Endothelial cell of umbilical vein (primary cell): Measurements from ENCODE around the gene ZP2. TPM values are rescaled to one million over a fixed set of nuclear protein-coding genes. Genes with fewer than 3 reads are reported as not detected.
"Not testable (repeated sequence)": the region's sequence is repeated elsewhere in the genome, so short reads cannot be mapped to it uniquely, and the experiment has no call there.

Source experiments
- BruUV-seq: library from RNA; stranded (reverse); fragments of 400-500 nt; replicated peaks from 2 replicates; lab custom pipeline; 2021; lab: Mats Ljungman, UMichigan
- CTCF ChIA-PET: fragments of 300-600, 350-600 bp; sonication (Branson Sonifier 250); formaldehyde crosslinking; loops from one replicate; lab custom pipeline; 2021; ENCODE audit warnings: antibody characterized with exemption, inconsistent platforms; lab: Charles Lee
- POLR2A ChIA-PET: fragments of 300-600, 350-600 bp; sonication (Branson Sonifier 250); formaldehyde crosslinking; loops from one replicate; lab custom pipeline; 2021; ENCODE audit warnings: antibody characterized with exemption, inconsistent platforms; lab: Charles Lee
- DNase-seq: peaks from one replicate; pipeline ENCODE4 v3.0.0-alpha.2; 2011; ENCODE audit warnings: low read depth, low spot score
- FAIRE-seq: peaks from 2 replicates; lab custom pipeline; 2011; peaks lifted over from hg19 to GRCh38; lab: Jason Lieb, UNC
- H2AFZ ChIP-seq: 2 replicates; pipeline ENCODE4 v1.6.0; 2012; ENCODE audit warnings: low read depth, low read length, control low read depth, inconsistent platforms
- H3K27ac ChIP-seq: 2 replicates; pipeline ENCODE4 v1.5.1; 2011; ENCODE audit warnings: low read depth, mild to moderate bottlenecking, control low read depth, low read length, moderate library complexity; ENCODE audit not compliant: insufficient read depth
- H3K27me3 ChIP-seq, 2 experiments: 2 replicates each; pipeline versions ENCODE4 v1.6.0 to v1.6.1; 2011; ENCODE audit warnings: low read length in 2 of 2, mixed read lengths in 1 of 2; ENCODE audit not compliant: control insufficient read depth in 2 of 2, insufficient read depth in 2 of 2
- H3K36me3 ChIP-seq, 2 experiments: 2 replicates in 1 of 2; 3 replicates in 1 of 2; pipeline ENCODE4 v1.5.1; 2011; ENCODE audit warnings: low read length in 2 of 2, mild to moderate bottlenecking in 1 of 2, moderate library complexity in 1 of 2; ENCODE audit not compliant: control insufficient read depth in 2 of 2, insufficient read depth in 2 of 2; ENCODE audit errors: extremely low read depth in 1 of 2
- H3K4me1 ChIP-seq: 3 replicates; pipeline ENCODE4 v1.5.1; 2011; ENCODE audit warnings: mild to moderate bottlenecking, low read length; ENCODE audit not compliant: control insufficient read depth, insufficient read depth; ENCODE audit errors: extremely low read depth
- H3K4me2 ChIP-seq: 2 replicates; pipeline ENCODE4 v1.6.1; 2011; ENCODE audit warnings: low read length, control low read depth, mixed read lengths; ENCODE audit not compliant: insufficient read depth
- H3K4me3 ChIP-seq, 3 experiments: fragments of 200-600 bp in 1 of 3; sonication (generic), shearing (Covaris generic) in 1 of 3; replicated peaks in 1 of 3; 2 replicates each; pipeline ENCODE4 v1.5.1; 2011 to 2016; ENCODE audit warnings: control low read depth in 3 of 3, low read length in 3 of 3, mild to moderate bottlenecking in 2 of 3, inconsistent platforms in 1 of 3, low read depth in 1 of 3, moderate library complexity in 1 of 3; ENCODE audit not compliant: insufficient read depth in 1 of 3
- H3K79me2 ChIP-seq: 2 replicates; pipeline ENCODE4 v1.6.0; 2012; ENCODE audit warnings: low read length, inconsistent platforms; ENCODE audit not compliant: control insufficient read depth, insufficient read depth
- H3K9ac ChIP-seq: replicated peaks from 2 replicates; pipeline ENCODE3; 2011; ENCODE audit warnings: low read length, control low read depth; ENCODE audit not compliant: insufficient read depth; ENCODE audit errors: extremely low read depth
- H3K9me1 ChIP-seq: replicated peaks from 3 replicates; pipeline ENCODE4 v1.6.0; 2011; ENCODE audit warnings: mild to moderate bottlenecking, low read length; ENCODE audit not compliant: control insufficient read depth, insufficient read depth; ENCODE audit errors: extremely low read depth
- H3K9me3 ChIP-seq: replicated peaks from 2 replicates; pipeline ENCODE4 v1.5.1; 2012; ENCODE audit warnings: low read length, inconsistent platforms; ENCODE audit not compliant: control insufficient read depth, insufficient read depth
- H4K20me1 ChIP-seq: replicated peaks from 2 replicates; pipeline ENCODE3; 2011; ENCODE audit warnings: mild to moderate bottlenecking, low read length; ENCODE audit not compliant: control insufficient read depth, insufficient read depth; ENCODE audit errors: extremely low read depth
- CTCF ChIP-seq, 2 donors: IDR thresholded peaks; 1 replicate in 1 of 2; 2 replicates in 1 of 2; pipeline ENCODE4 v1.5.1; 2011; ENCODE audit warnings: low read length in 2 of 2, mild to moderate bottlenecking in 2 of 2, moderate library complexity in 2 of 2, control low read depth in 1 of 2, inconsistent platforms in 1 of 2, low read depth in 1 of 2; ENCODE audit not compliant: insufficient read depth in 1 of 2; ENCODE audit errors: extremely low read depth in 1 of 2
- EZH2 ChIP-seq: IDR thresholded peaks from 2 replicates; pipeline ENCODE4 v1.6.1; 2012; ENCODE audit warnings: borderline replicate concordance, low read depth, mild to moderate bottlenecking, moderate library complexity, low read length, inconsistent platforms; ENCODE audit not compliant: severe bottlenecking
- FOS ChIP-seq: IDR thresholded peaks from 2 replicates; pipeline ENCODE4 v1.6.1; 2011; ENCODE audit warnings: mild to moderate bottlenecking, low read length, moderate library complexity, borderline replicate concordance; ENCODE audit not compliant: insufficient read depth
- GATA2 ChIP-seq: IDR thresholded peaks from 2 replicates; pipeline ENCODE4 v1.7.0; 2011; ENCODE audit warnings: low read depth, mild to moderate bottlenecking, moderate library complexity, mixed read lengths, low read length; ENCODE audit not compliant: insufficient read length, insufficient read depth
- JUN ChIP-seq: IDR thresholded peaks from 2 replicates; pipeline ENCODE4 v1.6.1; 2011; ENCODE audit warnings: borderline replicate concordance, low read depth; ENCODE audit not compliant: insufficient read length, insufficient read depth
- MYC ChIP-seq: IDR thresholded peaks from one replicate; pipeline ENCODE4 v1.6.1; 2011; ENCODE audit warnings: mild to moderate bottlenecking, low read depth, low read length
- POLR2A ChIP-seq: IDR thresholded peaks from 2 replicates; pipeline ENCODE4 v1.6.1; 2012; ENCODE audit warnings: low read depth, mild to moderate bottlenecking, control low read depth, low read length
- POLR2AphosphoS5 ChIP-seq: IDR thresholded peaks from 2 replicates; pipeline ENCODE4 v1.6.1; 2012; ENCODE audit warnings: low read depth, mild to moderate bottlenecking, control low read depth, low read length, moderate library complexity; ENCODE audit not compliant: insufficient read depth
- dilution Hi-C: fragments of 300-500 bp; cut with MboI; formaldehyde crosslinking; loops from one replicate; pipeline ENCODE4 v1.15.0; 2019; ENCODE audit warnings: low sequenced_read_pairs; ENCODE audit not compliant: extremely low pct_ligation_motif_present
- intact Hi-C: fragments of 100-400 bp; cut with micrococcal nuclease; formaldehyde crosslinking; loops from one replicate; pipeline ENCODE4 v1.10.0; 2022
- polyA plus RNA-seq, 4 experiments: library from polyadenylated mRNA; depleted of rRNA in 3 of 4; stranded (reverse) in 3 of 4; unstranded in 1 of 4; fragments of >200 nt; gene quantifications; 2 replicates each; pipeline versions ENCODE4 v1.2.1 to v1.2.3, GENCODE V29; 2011 to 2012; ENCODE audit warnings: missing spikeins in 1 of 4
- total RNA-seq: library from RNA; stranded (reverse); gene quantifications from 2 replicates; pipeline ENCODE4 v1.2.3, GENCODE V29; 2021
- TF ChIP-seq, protein P1 (sequence below): IDR thresholded peaks from 2 replicates; pipeline ENCODE4 v1.6.1; 2011; ENCODE audit not compliant: insufficient read depth, insufficient read length

Gene ZP2
- total and polyA plus RNA-seq, 2 donors (not counting 3 experiments of a cell fraction or from before 2014, with no cell fraction given): not detected

DNA sequence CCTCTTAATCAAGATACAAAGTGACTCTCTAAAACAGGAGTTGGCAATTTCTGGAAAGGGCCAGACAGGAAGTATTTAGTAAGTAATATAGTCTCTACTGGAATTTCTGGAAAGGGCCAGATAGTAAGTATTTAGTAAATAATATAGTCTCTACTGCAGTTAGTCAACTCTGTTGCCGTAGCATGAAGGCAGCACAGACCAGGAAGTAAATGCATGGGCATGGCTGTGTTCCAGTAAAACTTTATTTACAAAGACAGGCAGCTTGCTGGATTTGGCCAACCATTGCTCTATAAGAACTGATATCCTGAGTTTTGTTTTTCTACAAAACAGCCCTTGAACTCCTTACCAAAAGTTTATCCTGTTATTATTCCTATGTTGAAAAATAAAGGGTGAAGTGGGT is 36.0 kb downstream of the ZP2 start:
- H3K9me3 ChIP-seq: no peaks in the 10 kb centered on the region
- dilution Hi-C loops (no loop called here), intact Hi-C loops (no loop called here)
- no peaks in the 10 kb centered on the region for H3K9me1 ChIP-seq
- CTCF ChIA-PET: interaction anchor here (0.6 to 1.9 kb wide), 3 partner anchors 10 to 43 kb away, joined by 3 to 7 read pairs (median 3); no protein-coding TSS in a partner anchor
- no peaks in the 10 kb centered on the region for H3K27me3 ChIP-seq
- no peaks in the 10 kb centered on the region for H3K79me2 ChIP-seq
- DNase-seq (no peak), FAIRE-seq (no peak)
- no peak overlapping the region for H3K4me3 ChIP-seq
- TF ChIP-seq JUN (no peak), POLR2AphosphoS5 (no peak), MYC (no peak)
- POLR2A ChIA-PET: no interaction called here
- H3K4me2 ChIP-seq: no peak overlapping the region
- no peak overlapping the region for H2AFZ ChIP-seq
- H3K36me3 ChIP-seq: peaks cover 5 to 20% of the 10 kb centered on the region in 2 experiments
- H3K9ac ChIP-seq: no peak overlapping the region
- no TSS peak for BruUV-seq
- H3K4me1 ChIP-seq: no peaks in the 10 kb centered on the region
- H3K27ac ChIP-seq: no peak overlapping the region
- H4K20me1 ChIP-seq: no peaks in the 10 kb centered on the region

- dilution Hi-C loops (no loop called here), intact Hi-C loops (no loop called here)
- H4K20me1 ChIP-seq: no peaks in the 10 kb centered on the region
- H3K9ac ChIP-seq: no peak overlapping the region
- H3K36me3 ChIP-seq: peaks cover 5 to 13% of the 10 kb centered on the region in 2 experiments
- no peak overlapping the region for H3K4me2 ChIP-seq
- FAIRE-seq: no peak
- no peaks in the 10 kb centered on the region for H3K4me1 ChIP-seq
- no peaks in the 10 kb centered on the region for H3K79me2 ChIP-seq
- no TSS peak for BruUV-seq
- H3K9me3 ChIP-seq: no peaks in the 10 kb centered on the region
- H3K9me1 ChIP-seq: no peaks in the 10 kb centered on the region
- TF ChIP-seq CTCF (IDR thresholded peaks at IDR 0.05; ENCODE audit: extremely low read depth in 1 of 2, insufficient read depth in 1 of 2, low read depth in 1 of 2, low read length in 2 of 2): no peak
- TF ChIP-seq FOS: no peak
- TF ChIP-seq JUN: no peak
- TF ChIP-seq EZH2: no peak
- no peak for TF ChIP-seq POLR2AphosphoS5
- TF ChIP-seq POLR2A: no peak
- no peak for TF ChIP-seq GATA2
- TF ChIP-seq, protein P1, sequence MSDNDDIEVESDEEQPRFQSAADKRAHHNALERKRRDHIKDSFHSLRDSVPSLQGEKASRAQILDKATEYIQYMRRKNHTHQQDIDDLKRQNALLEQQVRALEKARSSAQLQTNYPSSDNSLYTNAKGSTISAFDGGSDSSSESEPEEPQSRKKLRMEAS: no peak
- no peak for TF ChIP-seq MYC
- DNase-seq: no peak
- H3K27ac ChIP-seq: no peak overlapping the region
- no peaks in the 10 kb centered on the region for H3K27me3 ChIP-seq
- H3K4me3 ChIP-seq: no peak overlapping the region
- no peak overlapping the region for H2AFZ ChIP-seq
- ChIA-PET POLR2A (no interaction called here), CTCF (interaction anchor here (1.2 kb wide), 1 partner anchor 15 kb away, joined by 3 read pairs; no protein-coding TSS in a partner anchor)
These were observed 38.7 kb downstream of the ZP2 start for GRCh38 chr16:21172650-21173049.

GRCh38 chr16:21170116-21170515 is 41.3 kb downstream of the ZP2 start:
- H3K4me2 ChIP-seq, BruUV-seq, H3K9ac ChIP-seq, CTCF ChIA-PET, FAIRE-seq, H2AFZ ChIP-seq, H3K79me2 ChIP-seq, dilution Hi-C loops, intact Hi-C loops, H3K4me1 ChIP-seq, H3K9me1 ChIP-seq, H3K9me3 ChIP-seq, H3K4me3 ChIP-seq, POLR2A ChIA-PET, H4K20me1 ChIP-seq, H3K27me3 ChIP-seq, DNase-seq, H3K27ac ChIP-seq: not testable (repeated sequence)
- H3K36me3 ChIP-seq: peaks cover 7 to 15% of the 10 kb centered on the region in 2 experiments
